Activated B cell treated with CpG ODN at 0.5 μM for 24 hours (primary cell): Measurements from ENCODE around the gene FLACC1. TPM values are rescaled to one million over a fixed set of nuclear protein-coding genes. Genes with fewer than 3 reads are reported as not detected.

Experiments used
- ATAC-seq: fragments of 200-7000 bp; cut with Tn5 transposase; one replicate; pipeline ENCODE4 v1.10.0; 2021; ENCODE audit warnings: low read depth, mild to moderate bottlenecking, moderate library complexity
- CTCF ChIA-PET: fragments of 350-600 bp; sonication (Branson Sonifier 250); formaldehyde crosslinking; loops from one replicate; lab custom pipeline; 2021; ENCODE audit warnings: antibody characterized with exemption; lab: Charles Lee
- POLR2A ChIA-PET: fragments of 350-600 bp; sonication (Branson Sonifier 250); formaldehyde crosslinking; loops from one replicate; lab custom pipeline; 2021; ENCODE audit warnings: antibody characterized with exemption; lab: Charles Lee
- DNase-seq: peaks from one replicate; pipeline ENCODE4 v3.0.0; 2022
- H3K27ac Mint-ChIP-seq: one replicate; pipeline ENCODE4 v1.8.0; 2020; ENCODE audit warnings: mixed read lengths
- H3K27me3 Mint-ChIP-seq: one replicate; pipeline ENCODE4 v1.8.0; 2021; ENCODE audit warnings: mixed read lengths
- H3K36me3 Mint-ChIP-seq: one replicate; pipeline ENCODE4 v1.8.0; 2021; ENCODE audit warnings: low read depth, mixed read lengths
- H3K4me1 Mint-ChIP-seq: one replicate; pipeline ENCODE4 v1.8.0; 2021; ENCODE audit warnings: mixed read lengths
- H3K4me3 Mint-ChIP-seq: one replicate; pipeline ENCODE4 v1.8.0; 2020; ENCODE audit warnings: mild to moderate bottlenecking, mixed read lengths
- H3K9me3 Mint-ChIP-seq: one replicate; pipeline ENCODE4 v1.8.0; 2020; ENCODE audit warnings: mixed read lengths
- intact Hi-C: fragments of 100-400 bp; cut with micrococcal nuclease; formaldehyde crosslinking; loops from one replicate; pipeline ENCODE4 v1.15.1; 2024
- total RNA-seq: library from RNA; stranded (reverse); gene quantifications from 2 replicates; pipeline ENCODE4 v1.2.3, GENCODE V29; 2022
- TF ChIP-seq, protein P1 (sequence below): fragments of 200-600 bp; IDR thresholded peaks from one replicate; pipeline ENCODE4 v1.8.0; 2022; ENCODE audit warnings: antibody characterized with exemption, mild to moderate bottlenecking

FLACC1 gene
- total RNA-seq, 1 donor from 2014 or later: 4.6 TPM

DNA sequence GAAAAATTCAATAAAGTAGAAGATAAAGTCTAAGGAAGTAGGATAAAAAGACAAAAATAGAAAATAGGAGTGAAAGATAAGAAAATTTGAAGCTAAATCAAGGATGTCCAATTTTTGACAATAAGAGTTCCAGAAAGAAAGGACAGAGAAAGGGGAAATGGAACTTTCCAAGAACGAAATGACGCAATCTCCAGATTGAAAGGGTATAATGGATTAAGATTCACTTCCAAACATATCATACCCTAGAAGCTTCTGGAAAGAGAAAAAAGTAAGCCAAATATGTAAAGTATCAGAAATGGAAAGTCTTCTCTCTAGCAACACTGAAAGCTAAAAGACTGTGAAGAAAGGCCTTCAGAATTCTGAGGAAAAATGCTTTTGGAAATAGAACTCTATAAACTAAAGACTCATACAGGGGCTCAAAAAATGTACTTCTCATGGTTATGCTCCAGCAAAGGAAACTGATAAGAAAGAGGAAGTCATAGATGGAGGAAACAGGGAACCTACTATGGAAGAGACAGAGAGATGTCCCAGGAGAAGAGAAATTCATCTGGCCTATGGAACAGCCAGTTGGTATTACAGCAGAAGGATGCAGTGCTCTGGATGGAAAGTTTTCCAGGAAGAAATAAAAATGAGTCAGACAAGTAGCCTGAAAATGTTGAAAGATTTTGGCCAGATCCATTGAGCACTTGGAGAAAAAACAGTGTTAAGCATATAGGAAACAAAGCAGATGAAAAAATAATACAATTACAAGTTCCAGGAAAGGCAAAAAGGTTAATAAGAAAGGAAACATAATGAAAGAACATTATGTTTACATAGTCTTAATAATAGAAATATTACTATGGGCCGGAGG lies 76.7 kb downstream of the FLACC1 start:
- H3K4me1 Mint-ChIP-seq: peaks cover 20% of the 10 kb centered on the region
- POLR2A ChIA-PET: interaction anchor here (1.4 to 1.9 kb wide), 3 partner anchors 20 to 28 kb away, joined by 3 to 6 read pairs (median 4); partner anchors contain the start of gene CASP8
- no peak overlapping the region for H3K4me3 Mint-ChIP-seq

DNA sequence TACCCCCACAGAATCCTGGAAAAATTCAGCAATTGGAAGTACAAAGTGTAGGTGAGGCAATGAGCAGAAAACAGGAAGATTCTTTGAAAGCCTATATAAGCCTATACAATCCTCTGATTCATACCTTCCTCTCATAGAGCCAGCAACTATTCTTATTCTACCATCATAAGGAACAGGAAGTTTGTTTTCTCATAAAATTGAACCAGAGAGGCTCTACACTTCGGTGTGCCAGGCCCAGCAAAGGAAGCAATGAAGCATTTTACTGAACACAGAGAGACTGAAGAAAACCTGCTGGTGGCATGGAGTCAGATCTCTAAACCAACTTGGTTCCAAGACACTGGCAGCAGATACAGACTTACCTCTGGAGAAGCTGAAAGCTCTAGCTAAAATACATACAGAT lies 78.1 kb downstream of the FLACC1 start:
- peaks cover 62% of the 10 kb centered on the region for H3K36me3 Mint-ChIP-seq
- H3K4me3 Mint-ChIP-seq: no peak overlapping the region
- POLR2A ChIA-PET: interaction anchor here (0.5 to 1.9 kb wide), 5 partner anchors 19 to 411 kb away, joined by 3 to 9 read pairs (median 6); partner anchors contain the start of gene CASP8
- ATAC-seq: peak; percentile 10
- H3K9me3 Mint-ChIP-seq: no peaks in the 10 kb centered on the region
- no peak for DNase-seq
- TF ChIP-seq, protein P1, sequence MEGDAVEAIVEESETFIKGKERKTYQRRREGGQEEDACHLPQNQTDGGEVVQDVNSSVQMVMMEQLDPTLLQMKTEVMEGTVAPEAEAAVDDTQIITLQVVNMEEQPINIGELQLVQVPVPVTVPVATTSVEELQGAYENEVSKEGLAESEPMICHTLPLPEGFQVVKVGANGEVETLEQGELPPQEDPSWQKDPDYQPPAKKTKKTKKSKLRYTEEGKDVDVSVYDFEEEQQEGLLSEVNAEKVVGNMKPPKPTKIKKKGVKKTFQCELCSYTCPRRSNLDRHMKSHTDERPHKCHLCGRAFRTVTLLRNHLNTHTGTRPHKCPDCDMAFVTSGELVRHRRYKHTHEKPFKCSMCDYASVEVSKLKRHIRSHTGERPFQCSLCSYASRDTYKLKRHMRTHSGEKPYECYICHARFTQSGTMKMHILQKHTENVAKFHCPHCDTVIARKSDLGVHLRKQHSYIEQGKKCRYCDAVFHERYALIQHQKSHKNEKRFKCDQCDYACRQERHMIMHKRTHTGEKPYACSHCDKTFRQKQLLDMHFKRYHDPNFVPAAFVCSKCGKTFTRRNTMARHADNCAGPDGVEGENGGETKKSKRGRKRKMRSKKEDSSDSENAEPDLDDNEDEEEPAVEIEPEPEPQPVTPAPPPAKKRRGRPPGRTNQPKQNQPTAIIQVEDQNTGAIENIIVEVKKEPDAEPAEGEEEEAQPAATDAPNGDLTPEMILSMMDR: no peak
- peak overlapping the region; percentile 32 for H3K27ac Mint-ChIP-seq
- no peaks in the 10 kb centered on the region for H3K27me3 Mint-ChIP-seq
- CTCF ChIA-PET: interaction anchor here (1.3 to 1.6 kb wide), 4 partner anchors 26 to 47 kb away, joined by 3 to 6 read pairs (median 4); no protein-coding TSS in a partner anchor
- intact Hi-C loops: no loop called here
- H3K4me1 Mint-ChIP-seq: peaks cover 20% of the 10 kb centered on the region

More for the DNA sequence above, 76.7 kb downstream of the FLACC1 start:
- no peaks in the 10 kb centered on the region for H3K27me3 Mint-ChIP-seq
- intact Hi-C loops: no loop called here
- no peak for DNase-seq
- peak overlapping the region; percentile 66 for H3K27ac Mint-ChIP-seq
- TF ChIP-seq, protein P1: no peak
- ATAC-seq: no peak
- peaks cover 57% of the 10 kb centered on the region for H3K36me3 Mint-ChIP-seq
- H3K9me3 Mint-ChIP-seq: no peaks in the 10 kb centered on the region
- CTCF ChIA-PET: interaction anchor here (0.7 to 1.4 kb wide), 2 partner anchors 45 to 82 kb away, joined by 3 read pairs; no protein-coding TSS in a partner anchor

DNA sequence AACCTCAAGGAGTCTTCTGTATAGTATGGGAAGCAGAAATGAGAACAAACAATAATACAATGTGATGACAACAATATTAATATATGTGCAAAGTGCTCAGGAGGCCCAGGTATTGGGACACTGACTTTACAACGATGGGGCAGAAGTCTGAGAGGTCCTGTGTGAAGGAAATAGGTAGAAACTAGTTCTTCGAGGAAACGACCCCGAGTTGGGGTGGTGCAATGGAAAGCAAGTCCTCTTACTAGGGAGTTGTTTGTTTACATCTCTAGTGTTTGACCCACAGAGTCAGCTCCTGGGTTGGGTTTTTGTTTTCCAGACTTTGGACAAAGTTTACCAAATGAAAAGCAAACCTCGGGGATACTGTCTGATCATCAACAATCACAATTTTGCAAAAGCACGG lies 80.6 kb downstream of the FLACC1 start:
- Mint-ChIP-seq H3K27me3 (no peaks in the 10 kb centered on the region), H3K4me3 (no peak overlapping the region), H3K36me3 (peaks cover 85% of the 10 kb centered on the region), H3K9me3 (no peaks in the 10 kb centered on the region), H3K27ac (peak overlapping the region; percentile 12), H3K4me1 (peaks cover 25% of the 10 kb centered on the region)
- ATAC-seq (no peak), DNase-seq (no peak)
- intact Hi-C loops: loop anchor here (1.0 kb wide), 1 partner anchor 40 kb away; no protein-coding TSS in a partner anchor
- CTCF ChIA-PET: interaction anchor here (2.0 kb wide), 1 partner anchor 40 kb away, joined by 6 read pairs; no protein-coding TSS in a partner anchor
- POLR2A ChIA-PET: no interaction called here
- TF ChIP-seq, protein P1: no peak

DNA sequence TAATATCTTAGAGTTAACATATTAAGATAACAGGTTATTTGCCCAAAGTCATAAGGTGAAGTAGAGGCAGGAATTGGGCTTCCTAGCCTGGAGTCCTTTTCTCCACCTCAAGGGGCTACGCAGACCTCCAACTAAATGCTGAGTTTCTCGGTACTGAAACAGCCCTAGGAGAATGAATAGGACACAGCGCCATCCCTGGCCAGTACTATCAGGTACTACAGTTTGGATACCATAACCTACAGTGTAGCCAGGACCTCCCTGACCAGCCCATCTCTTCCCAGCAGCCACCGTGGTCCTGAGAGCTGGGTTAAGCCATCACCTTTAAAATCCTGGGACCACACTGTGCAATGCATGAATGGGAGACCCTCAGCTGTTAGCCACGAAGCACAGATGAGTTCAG lies 81.2 kb downstream of the FLACC1 start:
- CTCF ChIA-PET: interaction anchor here (2.0 kb wide), 1 partner anchor 39 kb away, joined by 6 read pairs; no protein-coding TSS in a partner anchor
- H3K27me3 Mint-ChIP-seq: no peaks in the 10 kb centered on the region
- peaks cover 25% of the 10 kb centered on the region for H3K4me1 Mint-ChIP-seq
- peaks cover 88% of the 10 kb centered on the region for H3K36me3 Mint-ChIP-seq
- ATAC-seq (no peak), DNase-seq (no peak)
- intact Hi-C loops: loop anchor here (1.0 to 2.0 kb wide), 2 partner anchors 15 to 40 kb away; partner anchors contain the start of gene CASP8
- TF ChIP-seq, protein P1: no peak
- H3K27ac Mint-ChIP-seq: no peak overlapping the region
- POLR2A ChIA-PET: no interaction called here
- no peak overlapping the region for H3K4me3 Mint-ChIP-seq
- H3K9me3 Mint-ChIP-seq: no peaks in the 10 kb centered on the region

DNA sequence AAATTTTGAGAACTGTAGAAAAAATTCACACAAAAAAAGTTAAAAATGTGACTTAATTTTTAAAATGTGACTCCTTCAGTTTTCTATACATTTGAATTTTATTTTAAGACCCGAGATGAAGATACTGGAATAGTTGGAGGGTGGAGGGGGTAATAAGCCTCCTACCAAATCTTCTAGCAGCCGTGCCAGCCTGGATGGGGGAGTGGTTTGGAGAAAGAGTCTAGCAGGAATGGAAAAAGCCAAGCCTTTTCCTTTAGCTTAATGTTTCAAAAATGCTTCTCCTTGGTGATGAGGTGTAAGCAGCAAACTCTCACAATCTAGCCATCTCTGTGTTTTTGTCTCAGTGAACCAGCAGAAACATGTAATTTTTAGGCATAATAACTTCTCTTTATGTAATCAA lies 82.1 kb downstream of the FLACC1 start:
- TF ChIP-seq, protein P1: no peak
- peaks cover 21% of the 10 kb centered on the region for H3K4me1 Mint-ChIP-seq

More for the DNA sequence above, 82.1 kb downstream of the FLACC1 start:
- H3K4me3 Mint-ChIP-seq: no peak overlapping the region
- H3K27me3 Mint-ChIP-seq: no peaks in the 10 kb centered on the region
- no peaks in the 10 kb centered on the region for H3K9me3 Mint-ChIP-seq
- ChIA-PET CTCF (interaction anchor here (1.3 to 1.7 kb wide), 2 partner anchors 10 to 43 kb away, joined by 4 to 5 read pairs; no protein-coding TSS in a partner anchor), POLR2A (interaction anchor here (0.6 kb wide), 2 partner anchors 8 to 411 kb away, joined by 4 read pairs; no protein-coding TSS in a partner anchor)
- no peak for ATAC-seq
- H3K36me3 Mint-ChIP-seq: peaks cover 90% of the 10 kb centered on the region
- DNase-seq: no peak
- no peak overlapping the region for H3K27ac Mint-ChIP-seq
- intact Hi-C loops: loop anchor here (2.0 kb wide), 1 partner anchor 14 kb away; the partner anchor contains the start of gene CASP8
